GM13977 (cell line): ENCODE measurements around the gene ULK4.

Experiments used
- DNase-seq: peaks from one replicate; pipeline ENCODE4 v3.0.0; 2012; ENCODE audit warnings: low spot score
- in situ Hi-C: fragments of 300-500 bp; cut with MboI; formaldehyde crosslinking; loops from one replicate; pipeline ENCODE4 v1.12.0; 2022; ENCODE audit warnings: low sequenced_read_pairs, low pct_unique_long_range_greater_than_20kb, mixed read lengths, inconsistent platforms; ENCODE audit not compliant: unreplicated experiment
- TF ChIP-seq, protein P1 (sequence below): IDR thresholded peaks from 2 replicates; pipeline ENCODE4 v1.5.1; 2012; ENCODE audit warnings: mild to moderate bottlenecking, control low read depth; ENCODE audit not compliant: insufficient read depth; ENCODE audit errors: extremely low read depth, missing control alignments

The ULK4 gene

DNA sequence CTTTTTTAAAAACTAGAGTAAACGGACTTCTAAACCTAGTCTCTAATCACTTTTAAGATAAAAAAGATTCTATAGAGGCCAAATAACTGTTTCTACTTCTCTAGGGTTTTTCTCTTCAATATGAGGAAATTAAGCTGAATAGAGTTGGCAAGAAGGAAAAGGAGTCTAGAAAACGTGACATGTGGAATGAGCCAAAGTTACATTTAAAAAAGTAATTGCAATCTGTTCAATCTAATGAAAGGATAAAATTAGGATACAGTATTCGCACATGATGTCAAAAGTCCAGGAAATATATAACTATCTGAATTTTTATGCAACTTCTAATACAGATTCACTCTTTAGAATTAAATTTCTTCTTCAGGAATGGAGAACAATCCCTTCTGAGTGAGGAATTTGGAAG lies 300.1 kb downstream of the ULK4 start:
- DNase-seq: no peak
- in situ Hi-C loops: no loop called here
- TF ChIP-seq, protein P1, sequence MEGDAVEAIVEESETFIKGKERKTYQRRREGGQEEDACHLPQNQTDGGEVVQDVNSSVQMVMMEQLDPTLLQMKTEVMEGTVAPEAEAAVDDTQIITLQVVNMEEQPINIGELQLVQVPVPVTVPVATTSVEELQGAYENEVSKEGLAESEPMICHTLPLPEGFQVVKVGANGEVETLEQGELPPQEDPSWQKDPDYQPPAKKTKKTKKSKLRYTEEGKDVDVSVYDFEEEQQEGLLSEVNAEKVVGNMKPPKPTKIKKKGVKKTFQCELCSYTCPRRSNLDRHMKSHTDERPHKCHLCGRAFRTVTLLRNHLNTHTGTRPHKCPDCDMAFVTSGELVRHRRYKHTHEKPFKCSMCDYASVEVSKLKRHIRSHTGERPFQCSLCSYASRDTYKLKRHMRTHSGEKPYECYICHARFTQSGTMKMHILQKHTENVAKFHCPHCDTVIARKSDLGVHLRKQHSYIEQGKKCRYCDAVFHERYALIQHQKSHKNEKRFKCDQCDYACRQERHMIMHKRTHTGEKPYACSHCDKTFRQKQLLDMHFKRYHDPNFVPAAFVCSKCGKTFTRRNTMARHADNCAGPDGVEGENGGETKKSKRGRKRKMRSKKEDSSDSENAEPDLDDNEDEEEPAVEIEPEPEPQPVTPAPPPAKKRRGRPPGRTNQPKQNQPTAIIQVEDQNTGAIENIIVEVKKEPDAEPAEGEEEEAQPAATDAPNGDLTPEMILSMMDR: no peak

GRCh38 chr3:41660510-41660909 lies 301.4 kb downstream of the ULK4 start:
- TF ChIP-seq, protein P1: no peak
- no peak for DNase-seq
- in situ Hi-C loops: no loop called here

GRCh38 chr3:41653571-41654239 lies 308.2 kb downstream of the ULK4 start:
- in situ Hi-C loops: no loop called here
- TF ChIP-seq, protein P1: no peak
- DNase-seq: no peak

- DNase-seq: no peak
- in situ Hi-C loops: no loop called here
- TF ChIP-seq, protein P1: no peak
Measured at GRCh38 chr3:41652931-41653330, 309.0 kb downstream of the ULK4 start.

DNA sequence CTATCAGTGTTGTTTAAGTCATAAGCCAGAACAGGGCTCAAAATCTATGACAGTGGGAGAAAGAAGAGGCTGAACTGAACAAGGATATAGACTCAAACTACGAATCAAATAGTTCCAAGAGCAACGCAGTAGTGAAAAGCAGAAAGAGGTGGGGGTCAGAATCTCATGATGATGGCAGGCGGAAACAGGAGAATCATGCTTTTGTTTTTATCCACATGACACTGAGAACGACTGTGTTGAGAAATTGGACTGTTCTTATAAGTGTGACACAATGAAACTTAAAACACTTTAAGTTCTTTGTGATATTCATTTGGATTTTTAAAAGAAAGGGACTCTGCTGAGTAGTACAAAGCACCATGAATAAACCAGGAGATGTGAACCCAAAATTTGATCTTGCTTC lies 309.4 kb downstream of the ULK4 start:
- no peak for DNase-seq
- in situ Hi-C loops: no loop called here
- TF ChIP-seq, protein P1: no peak

GRCh38 chr3:41651718-41652117 lies 310.2 kb downstream of the ULK4 start:
- DNase-seq: no peak
- in situ Hi-C loops: no loop called here
- TF ChIP-seq, protein P1: no peak
